KMS-11 (cell line): ENCODE measurements around the gene PLEKHG5.
"Not testable (repeated sequence)": the region's sequence is repeated elsewhere in the genome, so short reads cannot be mapped to it uniquely, and the experiment has no call there.

Source experiments
- H2AFZ ChIP-seq: fragments of 200-600 bp; sonication (generic); 2 replicates; pipeline ENCODE4 v1.6.1; 2016; ENCODE audit warnings: antibody characterized with exemption, mixed run types, low read depth
- H3K27ac ChIP-seq: fragments of 200-600 bp; sonication (generic); 2 replicates; pipeline ENCODE4 v1.6.1; 2016; ENCODE audit warnings: mild to moderate bottlenecking, mixed run types
- H3K27me3 ChIP-seq: fragments of 200-600 bp; sonication (generic); 2 replicates; pipeline ENCODE4 v1.6.1; 2017; ENCODE audit warnings: mild to moderate bottlenecking, low read depth, mixed run types, moderate library complexity; ENCODE audit not compliant: insufficient read depth
- H3K36me3 ChIP-seq: fragments of 200-600 bp; sonication (generic); 2 replicates; pipeline ENCODE4 v1.6.1; 2017; ENCODE audit warnings: mild to moderate bottlenecking, mixed run types; ENCODE audit not compliant: insufficient read depth
- H3K4me1 ChIP-seq: fragments of 200-600 bp; sonication (generic); 2 replicates; pipeline ENCODE4 v1.6.1; 2016; ENCODE audit warnings: mild to moderate bottlenecking, low read depth, mixed run types; ENCODE audit not compliant: poor library complexity, severe bottlenecking
- H3K4me2 ChIP-seq: fragments of 200-600 bp; sonication (generic); 2 replicates; pipeline ENCODE4 v1.7.0; 2016; ENCODE audit warnings: mild to moderate bottlenecking, mixed run types
- H3K4me3 ChIP-seq: fragments of 200-600 bp; sonication (generic); IDR thresholded peaks from 2 replicates; pipeline ENCODE4 v1.6.1; 2017; ENCODE audit warnings: low read depth, low read length, mixed read lengths; ENCODE audit not compliant: insufficient read depth
- H3K79me2 ChIP-seq: fragments of 200-600 bp; sonication (generic); 2 replicates; pipeline ENCODE4 v1.6.1; 2016; ENCODE audit warnings: low read depth, mixed run types; ENCODE audit not compliant: insufficient read depth
- H3K9ac ChIP-seq: fragments of 200-600 bp; sonication (generic); 2 replicates; pipeline ENCODE4 v1.6.1; 2016; ENCODE audit warnings: mild to moderate bottlenecking, mixed run types
- H4K20me1 ChIP-seq: fragments of 200-600 bp; sonication (generic); 2 replicates; pipeline ENCODE4 v1.6.1; 2016; ENCODE audit warnings: mild to moderate bottlenecking, mixed run types; ENCODE audit not compliant: insufficient read depth
- TF ChIP-seq, protein P1 (sequence below): fragments of 200-600 bp; sonication (generic); conservative IDR thresholded peaks from 2 replicates; pipeline ENCODE4 v1.6.1; 2017; ENCODE audit warnings: low read depth, mild to moderate bottlenecking, antibody characterized with exemption, low read length, moderate library complexity, mixed read lengths

Gene PLEKHG5

GRCh38 chr1:6447818-6448748 is 43.4 kb downstream of the PLEKHG5 start:
- TF ChIP-seq, protein P1, sequence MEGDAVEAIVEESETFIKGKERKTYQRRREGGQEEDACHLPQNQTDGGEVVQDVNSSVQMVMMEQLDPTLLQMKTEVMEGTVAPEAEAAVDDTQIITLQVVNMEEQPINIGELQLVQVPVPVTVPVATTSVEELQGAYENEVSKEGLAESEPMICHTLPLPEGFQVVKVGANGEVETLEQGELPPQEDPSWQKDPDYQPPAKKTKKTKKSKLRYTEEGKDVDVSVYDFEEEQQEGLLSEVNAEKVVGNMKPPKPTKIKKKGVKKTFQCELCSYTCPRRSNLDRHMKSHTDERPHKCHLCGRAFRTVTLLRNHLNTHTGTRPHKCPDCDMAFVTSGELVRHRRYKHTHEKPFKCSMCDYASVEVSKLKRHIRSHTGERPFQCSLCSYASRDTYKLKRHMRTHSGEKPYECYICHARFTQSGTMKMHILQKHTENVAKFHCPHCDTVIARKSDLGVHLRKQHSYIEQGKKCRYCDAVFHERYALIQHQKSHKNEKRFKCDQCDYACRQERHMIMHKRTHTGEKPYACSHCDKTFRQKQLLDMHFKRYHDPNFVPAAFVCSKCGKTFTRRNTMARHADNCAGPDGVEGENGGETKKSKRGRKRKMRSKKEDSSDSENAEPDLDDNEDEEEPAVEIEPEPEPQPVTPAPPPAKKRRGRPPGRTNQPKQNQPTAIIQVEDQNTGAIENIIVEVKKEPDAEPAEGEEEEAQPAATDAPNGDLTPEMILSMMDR, result no peak
- no peaks in the 10 kb centered on the region for H3K36me3 ChIP-seq
- H3K4me2 ChIP-seq, result peak overlapping the region; percentile 42
- peaks cover 75% of the 10 kb centered on the region for H3K27me3 ChIP-seq
- H3K27ac ChIP-seq, result no peak overlapping the region
- no peak overlapping the region for H3K4me3 ChIP-seq
- H2AFZ ChIP-seq, result no peak overlapping the region
- H3K4me1 ChIP-seq, result no peaks in the 10 kb centered on the region
- no peaks in the 10 kb centered on the region for H3K79me2 ChIP-seq
- H4K20me1 ChIP-seq, result no peaks in the 10 kb centered on the region
- H3K9ac ChIP-seq, result no peak overlapping the region

- Histone ChIP-seq H3K36me3 (no peaks in the 10 kb centered on the region), H3K27ac (no peak overlapping the region), H3K4me3 (no peak overlapping the region), H3K27me3 (peaks cover 74% of the 10 kb centered on the region), H3K79me2 (no peaks in the 10 kb centered on the region), H3K4me1 (no peaks in the 10 kb centered on the region), H3K4me2 (peak overlapping the region; percentile 42), H3K9ac (no peak overlapping the region), H4K20me1 (no peaks in the 10 kb centered on the region), H2AFZ (no peak overlapping the region; the same call in 1 of the 2 replicates)
- TF ChIP-seq, protein P1, result no peak
Observed at GRCh38 chr1:6447016-6447817, 44.2 kb downstream of the PLEKHG5 start.

DNA sequence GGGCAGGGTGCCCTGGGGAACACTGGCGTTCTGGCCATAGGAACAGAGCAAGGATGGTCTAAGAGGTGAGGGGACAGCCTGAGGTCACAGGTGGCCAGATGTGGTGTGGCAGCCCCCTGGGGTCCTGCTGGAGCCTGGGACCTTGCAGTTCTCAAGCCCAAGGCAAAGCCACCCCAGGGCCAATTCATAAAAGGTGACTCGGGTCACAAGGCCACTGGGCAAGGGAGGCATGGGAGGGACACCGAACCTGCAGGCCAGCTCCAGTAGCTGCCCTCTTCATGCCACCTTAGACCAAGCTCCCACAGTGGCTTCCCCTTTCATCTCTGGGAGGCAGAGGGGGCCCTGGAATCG is 44.8 kb downstream of the PLEKHG5 start:
- Histone ChIP-seq H2AFZ (no peak overlapping the region), H3K79me2 (no peaks in the 10 kb centered on the region), H3K4me1 (no peaks in the 10 kb centered on the region), H3K4me2 (no peak overlapping the region; the same call in 1 of the 2 replicates), H3K9ac (no peak overlapping the region), H3K27ac (no peak overlapping the region), H3K36me3 (no peaks in the 10 kb centered on the region), H4K20me1 (no peaks in the 10 kb centered on the region), H3K4me3 (no peak overlapping the region), H3K27me3 (peaks cover 74% of the 10 kb centered on the region)
- TF ChIP-seq, protein P1, result no peak

DNA sequence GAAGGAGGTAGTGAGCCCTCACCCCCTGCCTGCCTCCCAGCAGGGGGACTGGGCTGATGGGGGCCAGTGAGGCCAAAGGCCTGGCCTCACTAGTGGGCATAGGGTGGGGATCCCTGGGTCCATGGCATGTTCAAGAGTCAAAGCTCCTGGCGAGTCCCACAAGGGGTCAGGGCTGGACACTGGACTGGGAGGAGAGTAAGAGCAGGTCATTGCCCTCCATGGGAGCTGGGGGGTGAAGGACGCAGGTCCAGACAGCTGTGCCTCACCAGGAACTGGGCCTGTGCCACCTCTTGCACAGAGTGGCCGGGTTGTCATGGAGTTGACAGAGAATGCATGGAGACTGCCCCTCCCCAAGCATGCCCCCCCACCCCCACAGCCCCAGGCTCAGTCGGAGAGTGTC is 45.5 kb downstream of the PLEKHG5 start:
- not testable (repeated sequence) for H3K79me2 ChIP-seq, H3K9ac ChIP-seq, H4K20me1 ChIP-seq, H3K4me1 ChIP-seq, H3K36me3 ChIP-seq, H3K4me2 ChIP-seq, H2AFZ ChIP-seq, H3K4me3 ChIP-seq, H3K27ac ChIP-seq
- H3K27me3 ChIP-seq, result peaks cover 74% of the 10 kb centered on the region
